ENCODE results near the gene AP5S1.

The AP5S1 gene

GRCh38 chr20:3875378-3875974 is 55.1 kb downstream of the AP5S1 start:
- DNase-seq (ENCODE audit: low spot score), result no peak

GRCh38 chr20:3876000-3876399 is 55.7 kb downstream of the AP5S1 start:
- no peak for DNase-seq (ENCODE audit: low spot score)

GRCh38 chr20:3876676-3877075 is 56.3 kb downstream of the AP5S1 start:
- DNase-seq (ENCODE audit: low spot score), result no peak

Measured in left forelimb (tissue), 1 donor.